Measurements from ENCODE around the gene GTPBP10.

Gene GTPBP10

GRCh38 chr7:90433221-90433620 lies 86.7 kb downstream of the GTPBP10 start:
- DNase-seq (ENCODE audit: extremely low spot score), result no peak
- ChIA-PET POLR2A (no interaction called here), CTCF (interaction anchor here (0.7 to 3.2 kb wide), 4 partner anchors 12 to 125 kb away, joined by 3 to 13 read pairs (median 5); no protein-coding TSS in a partner anchor)
- TF ChIP-seq CTCF (IDR thresholded peaks at IDR 0.05; ENCODE audit: control extremely low read depth, extremely low read depth, low read depth, missing control alignments), result no peak
